ENCODE measurements around the gene TULP4.

GRCh38 chr6:158327211-158327610, 14.9 kb downstream of the TULP4 start:
- TF ChIP-seq POLR2A (IDR thresholded peaks at IDR 0.05; ENCODE audit: low read depth): no peak
- no peak for TF ChIP-seq CTCF (IDR thresholded peaks at IDR 0.05)
- no peak for TF ChIP-seq POLR2AphosphoS5 (IDR thresholded peaks at IDR 0.05)
- no peak for TF ChIP-seq EP300 (IDR thresholded peaks at IDR 0.05)
